OCI-LY7 (cell line): ENCODE results near the gene THAP4.

ENCODE experiments used
- CTCF ChIP-seq: fragments of 200-600 bp; sonication (generic); conservative IDR thresholded peaks from 2 replicates; pipeline ENCODE4 v1.5.1; 2014; ENCODE audit warnings: mild to moderate bottlenecking, antibody characterized with exemption, low read length, moderate library complexity, mixed read lengths
- EZH2phosphoT487 ChIP-seq: fragments of 200-600 bp; sonication (generic); IDR thresholded peaks from 2 replicates; pipeline ENCODE4 v1.6.1; 2018; ENCODE audit warnings: low read depth, borderline replicate concordance, mild to moderate bottlenecking, mixed run types, antibody characterized with exemption, low read length, moderate library complexity, mixed read lengths

DNA sequence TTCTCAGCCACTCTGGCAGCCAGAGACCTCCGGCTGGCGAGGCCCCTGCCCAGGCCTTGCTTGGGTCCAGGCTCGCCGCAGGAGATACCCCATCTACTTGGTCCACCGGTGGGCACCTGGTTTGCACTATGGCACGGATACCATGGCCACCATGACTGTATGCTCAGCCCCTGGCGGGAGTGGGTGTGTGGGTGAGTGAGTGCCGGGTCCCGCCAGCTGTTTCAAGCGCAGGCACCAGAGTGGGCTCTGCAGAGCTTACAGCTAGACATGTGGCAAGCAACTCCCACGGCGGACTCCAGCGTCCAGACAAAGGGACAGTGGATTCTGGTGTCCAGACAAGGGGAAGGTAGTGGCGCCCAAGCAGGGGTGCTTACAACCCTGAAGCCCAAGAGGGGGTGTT, 2.0 kb upstream of the THAP4 start:
- TF ChIP-seq CTCF (no peak), EZH2phosphoT487 (no peak)
